HCT116 (cell line): ENCODE measurements around the gene ETV4. TPM values are rescaled to one million over a fixed set of nuclear protein-coding genes. Genes with fewer than 3 reads are reported as not detected.

ENCODE experiments used
- ATAC-seq: fragments of 200-7000 bp; cut with Tn5 transposase; 2 replicates; pipeline ENCODE4 v1.9.1; 2020; ENCODE audit warnings: mild to moderate bottlenecking, moderate library complexity
- BruUV-seq: library from RNA; stranded (reverse); fragments of 400-500 nt; replicated peaks from 2 replicates; lab custom pipeline; 2021; lab: Mats Ljungman, UMichigan
- CTCF ChIA-PET: fragments of 300-600 bp; sonication (Branson Sonifier 250); formaldehyde crosslinking; loops from one replicate; lab custom pipeline; 2021; ENCODE audit warnings: antibody characterized with exemption; lab: Charles Lee
- POLR2A ChIA-PET: fragments of 300-600, 350-600 bp; sonication (Branson Sonifier 250); formaldehyde crosslinking; loops from one replicate; lab custom pipeline; 2021; ENCODE audit warnings: antibody characterized with exemption; lab: Charles Lee
- RAD21 ChIA-PET, 2 experiments: fragments of 300-600 bp; sonication (Branson Sonifier 250); formaldehyde crosslinking; loops; one replicate each; lab custom pipeline; 2023; ENCODE audit warnings: low total read pairs in 2 of 2; ENCODE audit not compliant: uncharacterized antibody in 2 of 2, unreplicated experiment in 2 of 2, low non-redundant PET in 1 of 2; lab: Charles Lee
- DNase-seq: peaks from one replicate; pipeline ENCODE4 v3.0.0-alpha.2; 2010; ENCODE audit warnings: low read depth, low spot score
- H2AFZ ChIP-seq: fragments of 200-600 bp; shearing (Covaris generic), sonication (generic); 2 replicates; pipeline ENCODE4 v1.6.1; 2017; ENCODE audit warnings: low read depth, mixed run types, mixed read lengths, antibody characterized with exemption, low read length; ENCODE audit not compliant: poor library complexity, severe bottlenecking
- H3K27ac ChIP-seq: 2 replicates; pipeline ENCODE4 v1.5.1; 2012; ENCODE audit warnings: low read depth, low read length
- H3K27me3 ChIP-seq: fragments of 200-600 bp; sonication (generic); 2 replicates; pipeline ENCODE4 v1.6.1; 2016; ENCODE audit warnings: mixed run types, low read length, mixed read lengths; ENCODE audit not compliant: insufficient read depth
- H3K36me3 ChIP-seq, 2 experiments: fragments of 200-500 bp in 1 of 2; fragments of 200-600 bp in 1 of 2; sonication (Bioruptor generic) in 1 of 2; sonication (generic) in 1 of 2; 2 replicates each; pipeline versions ENCODE4 v1.5.1 to v1.6.1; 2014 to 2016; ENCODE audit warnings: low read length in 2 of 2, inconsistent platforms in 1 of 2, mixed read lengths in 1 of 2, mixed run types in 1 of 2; ENCODE audit not compliant: insufficient read depth in 2 of 2, control insufficient read depth in 1 of 2
- H3K4me1 ChIP-seq, 2 experiments: fragments of 200-600 bp in 1 of 2; sonication (generic) in 1 of 2; 2 replicates each; pipeline versions ENCODE4 v1.5.1 to v1.6.1; 2012 to 2017; ENCODE audit warnings: low read length in 2 of 2, inconsistent platforms in 1 of 2, mild to moderate bottlenecking in 1 of 2, mixed read lengths in 1 of 2, mixed run types in 1 of 2, moderate library complexity in 1 of 2; ENCODE audit not compliant: insufficient read depth in 2 of 2, control insufficient read depth in 1 of 2
- H3K4me2 ChIP-seq: fragments of 200-600 bp; sonication (generic); 2 replicates; pipeline ENCODE4 v1.6.1; 2017; ENCODE audit warnings: mixed run types, low read length, mixed read lengths
- H3K4me3 ChIP-seq, 2 experiments: fragments of 200-600 bp in 1 of 2; sonication (generic) in 1 of 2; replicated peaks in 1 of 2; 2 replicates each; pipeline ENCODE4 v1.5.1; 2011 to 2016; ENCODE audit warnings: low read length in 2 of 2, control low read depth in 1 of 2, low read depth in 1 of 2, mild to moderate bottlenecking in 1 of 2, mixed read lengths in 1 of 2, mixed run types in 1 of 2
- H3K79me2 ChIP-seq: fragments of 200-600 bp; sonication (generic); 2 replicates; pipeline ENCODE4 v1.6.1; 2017; ENCODE audit warnings: mild to moderate bottlenecking, mixed run types, low read length, moderate library complexity, mixed read lengths; ENCODE audit not compliant: insufficient read depth
- H3K9ac ChIP-seq: fragments of 200-600 bp; sonication (generic); 2 replicates; pipeline ENCODE4 v1.6.1; 2016; ENCODE audit warnings: low read length, mixed read lengths
- H3K9me2 ChIP-seq: fragments of 200-600 bp; sonication (generic), shearing (Covaris generic); 2 replicates; pipeline ENCODE4 v1.6.1; 2017; ENCODE audit warnings: mixed run types, mild to moderate bottlenecking, moderate library complexity; ENCODE audit not compliant: insufficient read depth
- H3K9me3 ChIP-seq, 2 experiments: fragments of 200-500 bp in 1 of 2; fragments of 200-600 bp in 1 of 2; sonication (Bioruptor generic) in 1 of 2; sonication (generic) in 1 of 2; 2 replicates each; pipeline ENCODE4 v1.6.1; 2014 to 2017; ENCODE audit warnings: low read length in 2 of 2, mixed read lengths in 2 of 2, inconsistent platforms in 1 of 2, low read depth in 1 of 2, mild to moderate bottlenecking in 1 of 2, mixed run types in 1 of 2, moderate library complexity in 1 of 2; ENCODE audit not compliant: control insufficient read depth in 1 of 2, insufficient read depth in 1 of 2
- H4K20me1 ChIP-seq: fragments of 200-600 bp; sonication (generic), shearing (Covaris generic); 2 replicates; pipeline ENCODE4 v1.6.1; 2017; ENCODE audit warnings: mixed run types, mild to moderate bottlenecking, moderate library complexity; ENCODE audit not compliant: insufficient read depth
- CEBPB ChIP-seq: IDR thresholded peaks from 2 replicates; pipeline ENCODE4 v1.6.1; 2012; ENCODE audit warnings: low read depth
- ELF1 ChIP-seq: IDR thresholded peaks from 2 replicates; pipeline ENCODE4 v1.6.1; 2012; ENCODE audit warnings: low read depth, borderline replicate concordance
- EZH2phosphoT487 ChIP-seq: fragments of 200-600 bp; IDR thresholded peaks from 2 replicates; pipeline ENCODE4 v1.6.1; 2018; ENCODE audit warnings: antibody characterized with exemption, borderline replicate concordance
- JUND ChIP-seq: IDR thresholded peaks from 2 replicates; pipeline ENCODE4 v1.6.1; 2012
- POLR2AphosphoS5 ChIP-seq: IDR thresholded peaks from 2 replicates; pipeline ENCODE4 v1.6.1; 2011; ENCODE audit warnings: mild to moderate bottlenecking, low read depth, low read length, moderate library complexity
- RAD21 ChIP-seq: IDR thresholded peaks from 2 replicates; pipeline ENCODE4 v1.6.1; 2012; ENCODE audit warnings: low read depth, mild to moderate bottlenecking
- TCF7L2 ChIP-seq: IDR thresholded peaks from 2 replicates; pipeline ENCODE4 v1.7.0; 2011; ENCODE audit warnings: borderline replicate concordance, inconsistent platforms; ENCODE audit not compliant: insufficient read depth, insufficient read length; ENCODE audit errors: extremely low read depth
- ZFX ChIP-seq: fragments of 450-650 bp; IDR thresholded peaks from 2 replicates; pipeline ENCODE4 v1.6.1; 2017
- intact Hi-C: fragments of 100-400 bp; cut with micrococcal nuclease; formaldehyde crosslinking; loops from 2 replicates; pipeline ENCODE4 v1.10.0; 2022
- total RNA-seq: library from RNA; stranded (reverse); gene quantifications from one replicate; pipeline ENCODE4 v1.2.1, GENCODE V29; 2021; ENCODE audit not compliant: unreplicated experiment
- TF ChIP-seq, protein P1 (sequence below): IDR thresholded peaks from 2 replicates; pipeline ENCODE4 v1.6.1; 2012
- TF ChIP-seq, protein P2 (sequence below): IDR thresholded peaks from 2 replicates; pipeline ENCODE4 v1.6.1; 2011; ENCODE audit warnings: mild to moderate bottlenecking, low read length, moderate library complexity; ENCODE audit not compliant: insufficient replicate concordance; ENCODE audit errors: extremely low read depth

The ETV4 gene
- total RNA-seq, 1 experiment from 2014 or later, result 51.5 TPM

DNA sequence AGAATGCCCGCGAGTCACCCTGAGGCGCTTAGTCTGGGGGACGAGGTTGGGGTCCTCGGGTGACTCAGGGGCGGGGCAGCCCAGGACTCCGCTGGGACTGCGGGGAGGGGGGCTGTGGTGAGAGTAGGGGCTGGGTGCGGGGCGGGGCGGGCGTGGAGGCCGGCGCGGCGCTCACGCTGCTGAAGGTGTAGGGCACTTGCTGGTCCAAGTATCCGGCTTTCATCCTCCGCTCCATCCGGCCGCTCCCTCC is 832 bp downstream of the ETV4 start:
- no peaks in the 10 kb centered on the region for H3K27me3 ChIP-seq
- H3K9ac ChIP-seq, result peak overlapping the region; percentile 88

DNA sequence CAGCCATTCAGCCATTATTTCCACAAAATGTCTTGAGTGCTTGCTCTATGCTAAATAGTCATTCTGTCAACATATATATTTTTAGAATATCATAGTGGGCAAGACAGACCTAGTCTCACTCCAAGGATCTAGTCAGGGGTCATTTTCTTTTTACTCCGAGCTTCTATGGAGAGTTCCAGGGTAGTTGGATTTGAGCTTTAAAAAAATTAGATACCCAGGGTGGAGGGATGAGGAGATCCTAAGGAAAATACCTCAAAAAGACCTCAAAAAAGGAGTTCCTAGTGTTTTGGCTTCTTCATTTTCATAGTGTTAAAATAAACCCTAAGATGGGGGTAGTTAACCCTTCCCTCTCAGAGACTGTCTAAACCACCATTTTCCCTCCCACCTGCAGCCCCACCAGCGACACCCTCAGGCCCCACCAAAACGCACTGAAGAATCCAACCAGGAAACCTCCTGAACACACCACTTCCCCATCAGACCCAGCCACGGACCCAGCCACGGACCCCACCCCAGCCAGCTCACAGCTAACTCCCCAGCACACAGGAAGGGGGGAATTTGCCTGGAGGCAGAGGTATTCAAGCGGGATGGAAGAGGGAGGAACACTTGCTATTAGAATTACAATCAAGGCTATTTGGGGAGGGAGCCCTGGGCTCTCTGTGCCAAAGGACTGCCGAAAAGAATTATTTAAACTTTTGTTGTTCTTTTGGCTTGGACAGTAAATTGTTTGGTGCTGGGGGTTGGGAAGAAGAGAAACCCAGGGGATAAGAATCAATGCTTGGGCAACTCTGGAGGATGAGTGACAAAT is 2.2 kb downstream of the ETV4 start:
- TSS peak; percentile 52 for BruUV-seq
- no peak for DNase-seq
- H3K9me2 ChIP-seq, result no peaks in the 10 kb centered on the region
- H3K4me2 ChIP-seq, result peak overlapping the region; percentile 97
- POLR2A ChIA-PET, result interaction anchor here (0.8 kb wide), 1 partner anchor 14 kb away, joined by 3 read pairs; no protein-coding TSS in a partner anchor
- RAD21 ChIA-PET, result no interaction called here
- no peaks in the 10 kb centered on the region for H3K9me3 ChIP-seq
- H4K20me1 ChIP-seq, result no peaks in the 10 kb centered on the region
- intact Hi-C loops, result no loop called here
- H3K27me3 ChIP-seq, result no peaks in the 10 kb centered on the region
- CTCF ChIA-PET, result no interaction called here
- peak overlapping the region; percentile 72 to 78 for H3K4me3 ChIP-seq
- peak overlapping the region; percentile 88 for H3K9ac ChIP-seq
- no peak for ATAC-seq
- peak overlapping the region; percentile 82; the same call in 1 of the 2 replicates for H3K27ac ChIP-seq
- peaks cover 26 to 46% of the 10 kb centered on the region in 2 experiments for H3K4me1 ChIP-seq
- H2AFZ ChIP-seq, result no peak overlapping the region
- H3K36me3 ChIP-seq, result peaks cover 0 to 3% of the 10 kb centered on the region in 2 experiments; a peak in 1 of 4 replicates
- peaks cover 32% of the 10 kb centered on the region for H3K79me2 ChIP-seq
- no peak for TF ChIP-seq EZH2phosphoT487
- TF ChIP-seq TCF7L2, result no peak
- TF ChIP-seq, protein P1, sequence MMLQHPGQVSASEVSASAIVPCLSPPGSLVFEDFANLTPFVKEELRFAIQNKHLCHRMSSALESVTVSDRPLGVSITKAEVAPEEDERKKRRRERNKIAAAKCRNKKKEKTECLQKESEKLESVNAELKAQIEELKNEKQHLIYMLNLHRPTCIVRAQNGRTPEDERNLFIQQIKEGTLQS, result no peak
- no peak for TF ChIP-seq RAD21
- no peak for TF ChIP-seq JUND
- no peak for TF ChIP-seq ZFX
- no peak for TF ChIP-seq ELF1
- TF ChIP-seq CEBPB, result no peak
- TF ChIP-seq, protein P2, sequence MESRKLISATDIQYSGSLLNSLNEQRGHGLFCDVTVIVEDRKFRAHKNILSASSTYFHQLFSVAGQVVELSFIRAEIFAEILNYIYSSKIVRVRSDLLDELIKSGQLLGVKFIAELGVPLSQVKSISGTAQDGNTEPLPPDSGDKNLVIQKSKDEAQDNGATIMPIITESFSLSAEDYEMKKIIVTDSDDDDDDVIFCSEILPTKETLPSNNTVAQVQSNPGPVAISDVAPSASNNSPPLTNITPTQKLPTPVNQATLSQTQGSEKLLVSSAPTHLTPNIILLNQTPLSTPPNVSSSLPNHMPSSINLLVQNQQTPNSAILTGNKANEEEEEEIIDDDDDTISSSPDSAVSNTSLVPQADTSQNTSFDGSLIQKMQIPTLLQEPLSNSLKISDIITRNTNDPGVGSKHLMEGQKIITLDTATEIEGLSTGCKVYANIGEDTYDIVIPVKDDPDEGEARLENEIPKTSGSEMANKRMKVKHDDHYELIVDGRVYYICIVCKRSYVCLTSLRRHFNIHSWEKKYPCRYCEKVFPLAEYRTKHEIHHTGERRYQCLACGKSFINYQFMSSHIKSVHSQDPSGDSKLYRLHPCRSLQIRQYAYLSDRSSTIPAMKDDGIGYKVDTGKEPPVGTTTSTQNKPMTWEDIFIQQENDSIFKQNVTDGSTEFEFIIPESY, result no peak

More for the DNA sequence above, 832 bp downstream of the ETV4 start:
- ChIA-PET CTCF (interaction anchor here (1.0 kb wide), 1 partner anchor 61 kb away, joined by 3 read pairs; the partner anchor contains the start of gene DHX8), POLR2A (interaction anchor here (0.6 to 1.0 kb wide), 4 partner anchors 177 to 694 kb away, joined by 3 to 5 read pairs (median 3); no protein-coding TSS in a partner anchor), RAD21 (no interaction called here)
- Histone ChIP-seq H3K9me3 (no peaks in the 10 kb centered on the region), H3K4me1 (peaks cover 26 to 46% of the 10 kb centered on the region in 2 experiments), H3K4me2 (peak overlapping the region; percentile 97), H2AFZ (no peak overlapping the region), H4K20me1 (no peaks in the 10 kb centered on the region), H3K27ac (peak overlapping the region; percentile 82), H3K36me3 (peaks cover 0 to 3% of the 10 kb centered on the region in 2 experiments; a peak in 1 of 4 replicates), H3K4me3 (peak overlapping the region; percentile 72 to 78), H3K9me2 (no peaks in the 10 kb centered on the region), H3K79me2 (peaks cover 32% of the 10 kb centered on the region)
- BruUV-seq, result no TSS peak
- DNase-seq (no peak), ATAC-seq (no peak; the same call in 1 of the 2 replicates)
- intact Hi-C loops, result no loop called here
- TF ChIP-seq, protein P2, result no peak
- TF ChIP-seq POLR2AphosphoS5 (no peak; the same call in 1 of the 2 replicates), TCF7L2 (peak; percentile 89)
